KG1 (cell line): ENCODE data around the gene FAM228A.
"Not testable (repeated sequence)": the region's sequence is repeated elsewhere in the genome, so short reads cannot be mapped to it uniquely, and the experiment has no call there.

Experiments used
- DNase-seq: peaks from one replicate; lab custom pipeline; 2025; lab: John Stamatoyannopoulos, UW

Gene FAM228A

GRCh38 chr2:24191156-24191555 is 16.3 kb downstream of the FAM228A start:
- DNase-seq: no peak

GRCh38 chr2:24191848-24192247 is 17.0 kb downstream of the FAM228A start:
- DNase-seq: no peak

- DNase-seq: not testable (repeated sequence)
Measured at GRCh38 chr2:24197213-24197612, 22.4 kb downstream of the FAM228A start.

- no peak for DNase-seq
Measured at GRCh38 chr2:24199968-24200590, 25.2 kb downstream of the FAM228A start.

- no peak for DNase-seq
Measured at GRCh38 chr2:24200799-24201198, 25.9 kb downstream of the FAM228A start.

- DNase-seq: no peak
Measured at GRCh38 chr2:24203029-24203786, 28.4 kb downstream of the FAM228A start.

- no peak for DNase-seq
Measured at GRCh38 chr2:24203787-24204150, 28.9 kb downstream of the FAM228A start.

- no peak for DNase-seq
Measured at GRCh38 chr2:24204505-24204904, 29.7 kb downstream of the FAM228A start.

GRCh38 chr2:24205131-24205530 is 30.3 kb downstream of the FAM228A start:
- no peak for DNase-seq

GRCh38 chr2:24206242-24206641 is 31.4 kb downstream of the FAM228A start:
- no peak for DNase-seq

GRCh38 chr2:24206714-24207113 is 31.9 kb downstream of the FAM228A start:
- no peak for DNase-seq

GRCh38 chr2:24207359-24207758 is 32.5 kb downstream of the FAM228A start:
- DNase-seq: no peak

- no peak for DNase-seq
Measured at GRCh38 chr2:24208490-24208889, 33.6 kb downstream of the FAM228A start.

GRCh38 chr2:24209389-24210105 is 34.7 kb downstream of the FAM228A start:
- DNase-seq: no peak

GRCh38 chr2:24210106-24210455 is 35.2 kb downstream of the FAM228A start:
- no peak for DNase-seq

- DNase-seq: no peak
Measured at GRCh38 chr2:24210723-24211122, 35.9 kb downstream of the FAM228A start.

GRCh38 chr2:24211408-24211807 is 36.6 kb downstream of the FAM228A start:
- DNase-seq: no peak

- DNase-seq: no peak
Measured at GRCh38 chr2:24214880-24215279, 40.0 kb downstream of the FAM228A start.

- no peak for DNase-seq
Measured at GRCh38 chr2:24220554-24221291, 45.9 kb downstream of the FAM228A start.

- DNase-seq: no peak
Measured at GRCh38 chr2:24221343-24222050, 46.6 kb downstream of the FAM228A start.

GRCh38 chr2:24222946-24223345 is 48.1 kb downstream of the FAM228A start:
- DNase-seq: no peak
